MV-4-11 (cell line): ENCODE results near the gene PLG.
"Not testable (repeated sequence)": the region's sequence is repeated elsewhere in the genome, so short reads cannot be mapped to it uniquely, and the experiment has no call there.

Experiments used
- DNase-seq: peaks from one replicate; lab custom pipeline; 2025; lab: John Stamatoyannopoulos, UW

The PLG gene

GRCh38 chr6:160775792-160776580 is 73.9 kb downstream of the PLG start:
- no peak for DNase-seq

- not testable (repeated sequence) for DNase-seq
Measured at GRCh38 chr6:160779095-160779494, 77.1 kb downstream of the PLG start.

GRCh38 chr6:160780656-160781055 is 78.6 kb downstream of the PLG start:
- not testable (repeated sequence) for DNase-seq

GRCh38 chr6:160781298-160781697 is 79.3 kb downstream of the PLG start:
- DNase-seq = no peak

- no peak for DNase-seq
Measured at GRCh38 chr6:160782228-160782627, 80.2 kb downstream of the PLG start.

- DNase-seq = no peak
Measured at GRCh38 chr6:160783741-160784140, 81.7 kb downstream of the PLG start.

GRCh38 chr6:160788126-160788525 is 86.1 kb downstream of the PLG start:
- DNase-seq = not testable (repeated sequence)

GRCh38 chr6:160788806-160789205 is 86.8 kb downstream of the PLG start:
- no peak for DNase-seq

- DNase-seq = no peak
Measured at GRCh38 chr6:160789263-160790027, 87.4 kb downstream of the PLG start.

- DNase-seq = no peak
Measured at GRCh38 chr6:160790028-160790792, 88.2 kb downstream of the PLG start.

- no peak for DNase-seq
Measured at GRCh38 chr6:160791459-160791858, 89.4 kb downstream of the PLG start.

GRCh38 chr6:160791981-160792418 is 90.0 kb downstream of the PLG start:
- DNase-seq = no peak

- no peak for DNase-seq
Measured at GRCh38 chr6:160792708-160793107, 90.7 kb downstream of the PLG start.

GRCh38 chr6:160793652-160794051 is 91.6 kb downstream of the PLG start:
- DNase-seq = no peak

GRCh38 chr6:160795721-160796120 is 93.7 kb downstream of the PLG start:
- DNase-seq = no peak

GRCh38 chr6:160798625-160799024 is 96.6 kb downstream of the PLG start:
- no peak for DNase-seq

- no peak for DNase-seq
Measured at GRCh38 chr6:160799801-160800506, 97.9 kb downstream of the PLG start.

- no peak for DNase-seq
Measured at GRCh38 chr6:160801418-160801817, 99.4 kb downstream of the PLG start.

GRCh38 chr6:160802049-160802448 is 100.0 kb downstream of the PLG start:
- DNase-seq = not testable (repeated sequence)
